ENCODE data around the gene EXOC6B.

Gene EXOC6B

GRCh38 chr2:72825257-72826155 is at the start of gene EXOC6B:
Gene EXOC6B (minus strand): TSS chr2:72826033.
- peak; percentile 82 for DNase-seq

GRCh38 chr2:72871880-72872279 is 46.0 kb upstream of the EXOC6B start:
- no peak for DNase-seq

GRCh38 chr2:72871060-72871459 is 45.2 kb upstream of the EXOC6B start:
- DNase-seq, result no peak

GRCh38 chr2:72864500-72864899 is 38.7 kb upstream of the EXOC6B start:
- peak; percentile 2 for DNase-seq

- no peak for DNase-seq
Observed at GRCh38 chr2:72863046-72863445, 37.2 kb upstream of the EXOC6B start.

GRCh38 chr2:72862239-72862988 is 36.6 kb upstream of the EXOC6B start:
- peak; percentile 78 for DNase-seq

- peak; percentile 37 for DNase-seq
Observed at GRCh38 chr2:72859831-72860262, 34.0 kb upstream of the EXOC6B start.

GRCh38 chr2:72851333-72851732 is 25.5 kb upstream of the EXOC6B start:
- no peak for DNase-seq

GRCh38 chr2:72849138-72849462 is 23.3 kb upstream of the EXOC6B start:
- DNase-seq, result no peak

GRCh38 chr2:72848436-72849137 is 22.8 kb upstream of the EXOC6B start:
- no peak for DNase-seq

- DNase-seq, result no peak
Observed at GRCh38 chr2:72847534-72848315, 21.9 kb upstream of the EXOC6B start.

- DNase-seq, result no peak
Observed at GRCh38 chr2:72846171-72847095, 20.6 kb upstream of the EXOC6B start.

GRCh38 chr2:72843301-72843700 is 17.5 kb upstream of the EXOC6B start:
- no peak for DNase-seq

GRCh38 chr2:72841462-72842125 is 15.8 kb upstream of the EXOC6B start:
- no peak for DNase-seq

- no peak for DNase-seq
Observed at GRCh38 chr2:72840066-72840465, 14.2 kb upstream of the EXOC6B start.

- DNase-seq, result no peak
Observed at GRCh38 chr2:72837171-72837570, 11.3 kb upstream of the EXOC6B start.

GRCh38 chr2:72835403-72835802 is 9.6 kb upstream of the EXOC6B start:
- no peak for DNase-seq

- no peak for DNase-seq
Observed at GRCh38 chr2:72834596-72834995, 8.8 kb upstream of the EXOC6B start.

- DNase-seq, result no peak
Observed at GRCh38 chr2:72833084-72833714, 7.4 kb upstream of the EXOC6B start.

GRCh38 chr2:72830273-72830672 is 4.4 kb upstream of the EXOC6B start:
- no peak for DNase-seq

All from stimulated activated naive CD4-positive, alpha-beta T cell treated with Interleukin-2 at 50 U/mL for 16 hours (primary cell).